Measurements from ENCODE around the gene TSPEAR.

GRCh38 chr21:44478124-44478800, 233.1 kb downstream of the TSPEAR start:
- TF ChIP-seq CTCF (IDR thresholded peaks at IDR 0.05): no peak
- no peak for TF ChIP-seq RAD21 (IDR thresholded peaks at IDR 0.05; ENCODE audit: low read length)
- TF ChIP-seq REST (IDR thresholded peaks at IDR 0.05; ENCODE audit: low read depth, low read length): no peak
- no peak for TF ChIP-seq USF2 (IDR thresholded peaks at IDR 0.05; ENCODE audit: borderline replicate concordance, low read depth, low read length)

Measured in SK-N-SH (cell line).